Measurements from ENCODE around the gene CYB5D1.
"Not testable (repeated sequence)": the region's sequence is repeated elsewhere in the genome, so short reads cannot be mapped to it uniquely, and the experiment has no call there.

Gene CYB5D1

DNA sequence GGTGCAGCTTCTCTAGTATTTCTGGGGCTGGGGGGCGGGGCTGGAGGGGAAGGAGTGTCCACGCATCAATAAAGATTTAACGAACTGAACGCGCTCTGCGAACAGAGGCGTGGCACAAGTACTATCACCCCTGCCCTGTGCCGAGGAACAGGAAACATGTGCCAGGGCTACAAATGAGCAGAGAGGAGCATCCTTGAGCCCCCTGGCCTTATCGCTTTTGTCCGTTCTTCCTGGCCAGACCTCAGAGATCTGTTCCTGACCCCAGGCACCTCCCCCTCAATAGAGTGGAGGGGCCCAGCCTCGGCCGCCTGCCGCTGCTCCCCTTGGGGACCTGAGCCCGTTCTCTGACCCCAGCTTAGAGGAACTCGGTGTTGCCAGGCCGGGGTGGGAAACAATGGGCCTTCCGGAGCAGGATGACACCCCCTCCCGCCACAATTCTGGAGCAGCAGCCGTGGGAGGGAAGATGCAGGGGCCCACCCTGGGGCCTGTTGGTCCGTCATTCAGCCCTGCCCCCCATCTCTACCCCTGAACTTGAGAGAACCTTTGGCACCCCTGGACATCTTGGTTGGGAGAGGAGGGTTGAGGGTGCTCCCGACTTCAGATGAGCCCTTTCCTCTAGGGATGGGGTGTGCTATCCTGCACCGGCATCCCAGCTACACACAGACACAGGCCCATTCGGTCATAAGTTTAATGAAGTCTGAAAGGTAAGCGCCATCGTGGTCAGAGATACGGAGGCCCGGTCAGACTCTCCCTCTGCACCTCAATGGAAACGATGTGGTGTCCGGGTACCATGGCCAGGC, 1.6 kb upstream of the CYB5D1 start:
- DNase-seq (ENCODE audit: low read depth) = no peak

- DNase-seq (ENCODE audit: low read depth) = peak; percentile 98
These were observed 741 bp upstream of the CYB5D1 start, which contains the start of gene NAA38 for GRCh38 chr17:7856811-7857712. Gene NAA38 (minus strand): TSS chr17:7857559. CDS start chr17:7857463, 96 bp downstream.

- DNase-seq (ENCODE audit: low read depth) = no peak
These were observed 663 bp downstream of the CYB5D1 start for GRCh38 chr17:7858522-7858810.

DNA sequence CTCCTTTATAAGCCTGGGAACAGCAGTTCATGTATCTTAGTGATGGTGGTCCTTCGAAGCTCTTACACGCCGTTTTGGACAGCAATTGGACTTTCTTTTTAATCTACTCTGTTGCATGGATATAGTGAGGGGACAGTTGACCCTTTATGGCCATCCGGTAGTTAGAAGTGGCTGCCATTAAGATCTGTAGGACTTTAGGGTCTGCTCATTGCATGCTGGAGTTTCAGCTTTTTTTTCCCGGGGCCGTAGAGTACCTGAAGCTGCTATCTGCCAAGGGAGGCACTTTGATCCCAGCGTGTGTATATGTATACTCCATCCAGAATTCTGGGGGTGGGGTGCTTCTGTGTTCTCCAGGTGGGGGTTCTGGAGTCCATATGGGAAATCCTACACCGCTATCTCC, 1.2 kb downstream of the CYB5D1 start:
- DNase-seq (ENCODE audit: low read depth) = no peak

GRCh38 chr17:7862692-7863437, 5.1 kb downstream of the CYB5D1 start:
- no peak for DNase-seq (ENCODE audit: low read depth)

GRCh38 chr17:7864384-7864783, 6.6 kb downstream of the CYB5D1 start:
- not testable (repeated sequence) for DNase-seq (ENCODE audit: low read depth)

DNA sequence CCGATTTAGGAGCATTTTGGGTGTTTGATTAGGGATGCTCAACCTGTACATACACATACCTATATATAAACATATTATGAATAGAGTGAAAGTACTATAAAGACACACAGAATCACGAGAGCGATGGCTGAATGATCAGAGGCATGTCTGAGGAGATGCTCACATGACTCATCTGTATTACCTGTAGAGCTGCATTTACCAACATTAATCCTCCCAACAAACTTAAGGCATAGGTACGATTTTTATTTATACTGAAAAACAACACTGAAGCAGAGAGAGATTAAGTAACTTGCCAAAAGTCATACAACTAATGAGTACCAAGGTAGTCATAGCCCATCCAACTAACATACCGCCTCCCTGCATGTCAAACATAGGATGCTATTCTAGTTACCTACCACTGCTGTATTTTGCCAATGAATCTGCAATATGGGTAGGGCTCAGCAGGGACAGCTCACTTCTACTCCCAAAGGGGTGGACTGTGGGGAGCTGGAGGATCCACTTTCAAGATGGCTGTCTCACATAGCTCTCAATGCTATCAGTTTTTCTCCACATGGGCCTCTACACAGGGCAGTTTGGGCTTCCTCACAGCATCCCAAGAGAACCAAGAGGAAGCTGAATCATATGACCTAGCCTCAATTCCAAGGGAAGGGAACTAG, 7.3 kb downstream of the CYB5D1 start:
- DNase-seq (ENCODE audit: low read depth) = no peak

GRCh38 chr17:7867881-7868329, 10.1 kb downstream of the CYB5D1 start:
- DNase-seq (ENCODE audit: low read depth) = no peak

DNA sequence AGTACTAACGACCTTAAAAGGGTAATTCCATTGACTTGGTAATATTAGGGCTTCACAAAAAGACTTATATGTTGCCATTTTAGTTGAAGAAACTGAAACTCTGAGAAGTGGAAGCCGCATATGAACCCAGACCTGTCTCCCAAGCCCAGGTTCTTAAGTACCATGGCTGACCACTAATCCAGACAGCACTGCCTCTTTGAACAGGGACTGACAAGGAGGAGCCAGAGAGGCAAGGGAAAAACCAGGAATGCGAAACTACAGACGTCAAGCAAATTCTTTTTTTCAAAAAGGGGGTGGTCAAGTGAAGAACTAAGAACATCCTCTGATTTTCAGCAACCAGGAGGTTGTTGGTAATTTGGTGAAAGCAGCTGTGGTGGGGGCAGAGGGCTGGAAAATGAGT, 15.2 kb downstream of the CYB5D1 start:
- DNase-seq (ENCODE audit: low read depth) = no peak

GRCh38 chr17:7875804-7876370, 18.1 kb downstream of the CYB5D1 start:
- DNase-seq (ENCODE audit: low read depth) = no peak

DNA sequence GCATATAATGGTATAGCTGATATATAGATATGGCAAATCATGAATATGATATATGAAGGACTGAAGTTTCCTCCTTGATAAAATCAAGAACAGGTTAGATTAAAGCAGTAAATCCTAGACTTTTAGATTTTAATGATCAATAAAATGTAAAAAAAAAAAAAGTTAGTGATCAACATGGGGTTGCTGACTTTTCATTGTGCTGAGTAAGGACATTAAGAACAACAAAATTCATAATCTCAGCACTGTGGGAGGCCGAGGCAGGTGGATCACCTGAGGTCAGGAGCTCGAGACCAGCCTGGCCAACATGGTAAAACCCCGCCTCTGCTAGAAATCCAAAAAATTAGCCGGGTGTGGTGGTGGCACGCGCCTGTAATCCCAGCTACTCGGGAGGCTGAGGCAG, 20.4 kb downstream of the CYB5D1 start:
- DNase-seq (ENCODE audit: low read depth) = no peak

DNA sequence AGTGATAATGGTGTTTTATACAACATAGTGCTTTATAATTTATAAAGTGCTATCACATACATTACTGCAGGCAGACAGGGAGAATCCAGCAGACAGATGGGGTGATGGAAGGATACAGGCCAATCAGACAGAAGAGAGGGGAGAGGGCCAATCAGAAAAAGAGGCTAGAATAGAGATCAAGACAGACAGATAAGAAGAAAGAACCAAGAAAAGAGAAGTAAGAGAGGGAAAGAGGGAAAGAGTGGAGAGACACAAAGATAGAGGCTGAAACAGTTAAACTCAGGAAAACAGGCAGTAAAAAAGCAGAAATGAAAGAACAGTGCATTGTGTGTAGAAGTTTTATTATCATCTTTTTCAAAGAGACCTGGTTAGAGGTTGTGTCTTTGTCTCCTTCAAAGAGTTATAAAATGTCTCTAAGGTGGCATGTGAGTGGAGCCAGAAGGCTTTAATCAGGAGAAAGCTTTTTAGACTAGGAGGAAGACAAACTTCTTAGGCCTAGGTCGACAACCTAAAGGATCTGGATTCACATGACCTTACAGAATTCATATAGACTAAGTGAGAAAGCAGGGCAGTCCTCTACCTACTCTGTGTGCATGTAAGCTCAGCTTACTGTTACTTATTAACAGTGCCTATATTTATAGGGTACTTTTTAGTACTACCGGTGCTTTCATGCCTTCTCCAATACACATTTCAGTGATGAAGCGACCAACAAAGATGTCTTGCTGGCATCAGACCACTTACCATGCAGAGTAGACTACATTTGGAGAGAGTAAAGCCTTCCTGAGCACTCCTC, 22.5 kb downstream of the CYB5D1 start:
- no peak for DNase-seq (ENCODE audit: low read depth)

GRCh38 chr17:7881276-7882054, 23.7 kb downstream of the CYB5D1 start:
- no peak for DNase-seq (ENCODE audit: low read depth)

DNA sequence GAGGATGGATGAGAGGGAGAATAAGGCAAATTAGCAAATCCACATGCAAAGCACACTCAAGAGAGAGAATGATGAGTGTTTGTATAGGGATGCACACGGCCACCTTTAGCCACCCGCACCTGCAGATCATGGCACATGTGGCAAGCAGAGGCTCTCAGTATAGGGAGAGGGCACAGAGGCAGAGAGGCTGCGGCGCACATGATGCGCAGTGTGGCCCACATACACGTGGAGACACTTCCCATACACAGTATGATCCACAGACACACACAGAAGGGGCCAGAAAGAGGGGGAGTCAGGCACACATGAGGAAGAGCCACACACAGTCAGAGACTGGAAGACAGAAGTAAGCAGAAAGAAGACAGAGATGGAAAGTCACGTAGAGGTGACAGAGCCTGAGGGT, 24.3 kb downstream of the CYB5D1 start:
- DNase-seq (ENCODE audit: low read depth) = no peak

DNA sequence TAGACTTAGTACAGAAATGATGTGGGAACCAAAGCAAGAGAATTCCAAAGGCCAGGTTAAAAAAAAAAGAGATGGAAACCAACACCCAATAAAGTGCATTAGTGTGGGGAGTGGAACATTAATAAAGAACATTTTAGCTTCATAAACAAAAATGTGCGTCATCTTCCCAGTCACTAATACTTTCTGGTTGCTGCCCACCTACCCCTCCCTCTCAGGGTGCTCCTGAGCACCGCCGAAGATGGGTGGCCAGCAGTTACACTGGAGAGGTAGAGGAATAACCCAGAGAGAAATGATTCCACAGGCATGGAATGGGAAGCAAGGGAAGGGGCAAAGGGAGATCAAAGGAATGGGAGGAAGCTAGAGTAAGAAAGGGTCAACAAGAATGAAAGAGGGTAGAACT, 24.8 kb downstream of the CYB5D1 start:
- no peak for DNase-seq (ENCODE audit: low read depth)

DNA sequence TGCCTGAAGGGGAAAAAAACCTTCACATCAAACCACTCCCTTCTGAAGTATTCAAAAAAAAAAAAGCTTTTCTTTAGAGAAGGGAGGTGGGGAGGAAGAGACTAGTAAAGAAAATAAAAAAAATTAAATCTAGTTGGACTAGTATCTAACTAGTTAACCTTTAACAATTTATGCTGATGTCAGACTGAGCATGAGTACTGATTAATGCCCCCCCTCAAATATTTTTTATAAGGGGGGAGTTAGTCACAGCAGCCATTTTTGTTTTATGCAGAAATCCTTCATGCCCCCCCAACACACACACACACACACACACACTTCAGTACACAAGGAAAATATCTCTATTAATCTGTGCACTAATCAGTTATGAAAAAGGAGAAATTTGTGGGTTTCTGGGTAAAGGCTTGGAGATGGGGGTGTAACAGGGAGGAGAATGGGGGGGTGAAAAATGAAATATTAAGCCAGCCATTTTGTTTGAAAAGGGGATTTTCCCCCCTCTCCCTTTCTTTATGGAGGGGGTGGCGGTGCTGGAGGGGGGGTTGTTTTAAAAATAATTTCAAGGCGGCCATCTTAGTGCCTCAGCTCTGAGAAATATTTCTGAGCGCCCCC, 26.1 kb downstream of the CYB5D1 start:
- DNase-seq (ENCODE audit: low read depth) = no peak

DNA sequence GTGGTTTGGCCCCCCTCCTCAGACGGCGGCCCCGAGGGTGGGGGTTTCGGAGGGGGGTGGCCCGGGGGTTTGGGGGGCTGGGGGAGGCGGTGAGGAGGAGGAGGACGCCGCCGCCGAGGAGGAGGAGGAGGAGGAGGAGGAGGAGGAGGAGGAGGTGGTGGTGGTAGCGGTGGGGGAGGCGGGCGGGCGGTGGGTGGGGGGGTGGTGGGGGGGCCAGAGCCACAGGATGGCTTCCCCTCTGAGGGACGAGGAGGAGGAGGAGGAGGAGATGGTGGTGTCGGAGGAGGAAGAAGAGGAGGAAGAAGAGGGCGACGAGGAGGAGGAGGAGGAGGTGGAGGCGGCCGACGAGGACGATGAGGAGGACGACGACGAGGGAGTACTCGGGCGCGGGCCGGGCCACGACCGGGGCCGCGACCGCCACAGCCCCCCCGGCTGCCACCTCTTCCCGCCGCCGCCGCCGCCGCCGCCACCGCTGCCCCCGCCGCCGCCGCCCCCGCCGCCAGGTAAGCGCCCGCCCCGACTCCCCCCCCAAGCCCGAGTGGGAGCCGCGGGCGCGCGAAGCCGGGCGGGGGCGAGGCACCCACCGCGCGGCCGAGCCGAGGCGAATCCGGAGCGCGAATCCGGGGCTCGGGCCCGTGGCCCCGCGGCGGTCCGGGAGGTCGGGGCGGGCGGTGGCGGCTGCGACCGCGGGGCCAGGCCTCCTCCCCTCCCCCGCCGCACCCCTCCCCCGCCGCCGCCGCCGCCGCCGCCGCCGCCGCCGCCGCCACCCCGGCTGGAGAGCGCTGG, 27.0 kb downstream of the CYB5D1 start:
- DNase-seq (ENCODE audit: low read depth) = no peak

DNA sequence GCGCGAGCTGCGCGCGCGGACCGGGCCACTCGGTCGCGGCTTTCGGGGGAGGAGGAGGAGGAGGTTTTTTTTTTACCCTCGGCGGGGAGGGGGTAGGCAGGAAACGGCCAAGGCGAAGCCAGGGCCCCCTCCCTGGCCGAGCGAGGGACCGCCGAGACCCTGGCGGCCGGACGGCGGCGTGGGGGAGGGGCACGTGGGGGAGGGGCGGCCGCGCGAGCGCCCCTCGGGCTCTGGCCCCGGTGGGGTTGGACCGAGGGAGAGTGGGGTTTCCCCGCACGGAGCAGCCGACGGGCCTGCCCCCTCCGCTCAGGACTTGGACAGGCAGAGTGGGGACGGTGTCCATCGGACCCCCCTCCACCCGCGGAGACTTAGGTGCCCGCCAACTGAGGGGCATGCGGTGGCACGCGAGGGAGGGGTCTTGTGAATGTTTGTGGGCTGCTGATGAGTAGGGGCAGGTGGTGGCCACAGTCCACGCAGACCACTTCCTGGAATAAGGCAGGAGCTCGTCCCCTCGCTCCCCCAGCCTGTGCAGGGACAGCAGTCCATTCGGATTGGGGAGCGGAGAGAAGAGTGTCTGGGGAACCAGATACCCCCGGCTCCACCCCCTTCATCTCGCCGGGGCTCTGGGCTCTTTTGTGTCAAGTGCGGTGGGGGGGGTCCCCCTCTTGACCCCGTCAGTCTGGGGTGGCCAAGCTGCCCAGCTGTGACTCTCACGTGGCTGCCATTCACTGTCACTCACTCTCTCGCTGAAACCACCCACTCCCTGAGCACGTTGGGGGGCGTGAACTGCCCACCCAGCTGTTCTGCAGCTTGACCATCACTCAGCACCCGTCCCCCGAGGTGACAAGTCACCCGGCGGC, 27.8 kb downstream of the CYB5D1 start:
- DNase-seq (ENCODE audit: low read depth) = no peak
